Lower lobe of right lung (tissue), 2 donors: ENCODE measurements around the gene MEIOSIN. TPM values are rescaled to one million over a fixed set of nuclear protein-coding genes. Genes with fewer than 3 reads are reported as not detected.
"Not testable (repeated sequence)": the region's sequence is repeated elsewhere in the genome, so short reads cannot be mapped to it uniquely, and the experiment has no call there.

ENCODE experiments used
- ATAC-seq, 2 donors: fragments of 200-7000 bp; cut with Tn5 transposase; one replicate each; pipeline ENCODE4 v1.9.1; 2020 to 2022; ENCODE audit warnings: mild to moderate bottlenecking in 2 of 2, moderate library complexity in 2 of 2
- DNase-seq: peaks from one replicate; pipeline ENCODE4 v3.0.0-alpha.2; 2020
- H3K27ac ChIP-seq: fragments of 200-600 bp; one replicate; pipeline ENCODE4 v1.8.0; 2022
- H3K27me3 ChIP-seq: fragments of 200-600 bp; one replicate; pipeline ENCODE4 v1.8.0; 2022; ENCODE audit warnings: low read depth
- H3K36me3 ChIP-seq: fragments of 200-600 bp; one replicate; pipeline ENCODE4 v1.8.0; 2022; ENCODE audit warnings: mild to moderate bottlenecking
- H3K4me1 ChIP-seq: fragments of 200-600 bp; one replicate; pipeline ENCODE4 v1.8.0; 2022
- H3K4me3 ChIP-seq: fragments of 200-600 bp; one replicate; pipeline ENCODE4 v1.8.0; 2022; ENCODE audit warnings: mild to moderate bottlenecking
- H3K9me3 ChIP-seq: fragments of 200-600 bp; one replicate; pipeline ENCODE4 v1.8.0; 2022
- CTCF ChIP-seq: fragments of 200-600 bp; IDR thresholded peaks from one replicate; pipeline ENCODE4 v1.8.0; 2022; ENCODE audit warnings: antibody characterized with exemption, mild to moderate bottlenecking
- intact Hi-C: fragments of 100-400 bp; cut with DNase I; formaldehyde crosslinking; loops from one replicate; pipeline ENCODE4 v1.11.0; 2022
- total RNA-seq: library from RNA; stranded (reverse); fragmentation: NEBNext Ultra II Directional; extraction: Animal tissue kit (Norgen Biotek cat#: 25700); gene quantifications from one replicate; pipeline ENCODE4 v1.2.1, GENCODE V29; 2021
- donor health status: DM: no; HTN: yes; CAD: no; lungs with severe emphysema.

The MEIOSIN gene
- total RNA-seq, 1 donor from 2014 or later, result not detected

GRCh38 chr19:45739498-45740439 is 6.5 kb downstream of the MEIOSIN start:
- H3K27me3 ChIP-seq, result no peaks in the 10 kb centered on the region
- no peaks in the 10 kb centered on the region for H3K4me1 ChIP-seq
- no peaks in the 10 kb centered on the region for H3K9me3 ChIP-seq
- DNase-seq (peak; percentile 69), ATAC-seq (no peak)
- intact Hi-C loops, result no loop called here
- no peaks in the 10 kb centered on the region for H3K36me3 ChIP-seq
- H3K27ac ChIP-seq, result no peak overlapping the region
- no peak for TF ChIP-seq CTCF
- no peak overlapping the region for H3K4me3 ChIP-seq

GRCh38 chr19:45742969-45743368 is 9.7 kb downstream of the MEIOSIN start:
- no peak overlapping the region for H3K4me3 ChIP-seq
- ATAC-seq (no peak), DNase-seq (no peak)
- no peak for TF ChIP-seq CTCF
- no peaks in the 10 kb centered on the region for H3K27me3 ChIP-seq
- intact Hi-C loops, result no loop called here
- H3K4me1 ChIP-seq, result no peaks in the 10 kb centered on the region
- no peaks in the 10 kb centered on the region for H3K36me3 ChIP-seq
- H3K9me3 ChIP-seq, result no peaks in the 10 kb centered on the region
- no peak overlapping the region for H3K27ac ChIP-seq

- DNase-seq (no peak), ATAC-seq (no peak)
- intact Hi-C loops, result no loop called here
- no peaks in the 10 kb centered on the region for H3K27me3 ChIP-seq
- no peaks in the 10 kb centered on the region for H3K4me1 ChIP-seq
- H3K9me3 ChIP-seq, result no peaks in the 10 kb centered on the region
- no peak for TF ChIP-seq CTCF
- H3K4me3 ChIP-seq, result no peak overlapping the region
- no peaks in the 10 kb centered on the region for H3K36me3 ChIP-seq
- H3K27ac ChIP-seq, result no peak overlapping the region
Measured at GRCh38 chr19:45745606-45746005, 12.4 kb downstream of the MEIOSIN start.

- Histone ChIP-seq H3K27ac (no peak overlapping the region), H3K36me3 (no peaks in the 10 kb centered on the region), H3K4me1 (no peaks in the 10 kb centered on the region), H3K4me3 (no peak overlapping the region), H3K9me3 (no peaks in the 10 kb centered on the region), H3K27me3 (no peaks in the 10 kb centered on the region)
- intact Hi-C loops, result no loop called here
- DNase-seq (no peak), ATAC-seq (no peak)
- TF ChIP-seq CTCF, result no peak
Measured at GRCh38 chr19:45746866-45747265, 13.6 kb downstream of the MEIOSIN start.

GRCh38 chr19:45747513-45747912 is 14.3 kb downstream of the MEIOSIN start:
- Histone ChIP-seq H3K27me3 (no peaks in the 10 kb centered on the region), H3K9me3 (no peaks in the 10 kb centered on the region), H3K27ac (no peak overlapping the region), H3K4me3 (no peak overlapping the region), H3K36me3 (no peaks in the 10 kb centered on the region), H3K4me1 (no peaks in the 10 kb centered on the region)
- no peak for TF ChIP-seq CTCF
- ATAC-seq (no peak), DNase-seq (no peak)
- intact Hi-C loops, result no loop called here

- H3K4me3 ChIP-seq, DNase-seq, H3K27me3 ChIP-seq, H3K4me1 ChIP-seq, H3K9me3 ChIP-seq, ATAC-seq, H3K27ac ChIP-seq, intact Hi-C loops, H3K36me3 ChIP-seq: not testable (repeated sequence)
Measured at GRCh38 chr19:45751483-45751882, 18.2 kb downstream of the MEIOSIN start.
